AG10803 (cell line): Measurements from ENCODE around the gene PSAP.

ENCODE experiments used
- DNase-seq: peaks from one replicate; pipeline ENCODE4 v3.0.0; 2010; ENCODE audit warnings: low read depth
- H3K4me3 ChIP-seq: 2 replicates; pipeline ENCODE4 v1.5.1; 2011; ENCODE audit warnings: mild to moderate bottlenecking, low read length, control low read depth
- TF ChIP-seq, protein P1 (sequence below): conservative IDR thresholded peaks from 2 replicates; pipeline ENCODE4 v1.5.1; 2011; ENCODE audit warnings: mild to moderate bottlenecking, low read length, control low read depth, inconsistent platforms

PSAP gene

DNA sequence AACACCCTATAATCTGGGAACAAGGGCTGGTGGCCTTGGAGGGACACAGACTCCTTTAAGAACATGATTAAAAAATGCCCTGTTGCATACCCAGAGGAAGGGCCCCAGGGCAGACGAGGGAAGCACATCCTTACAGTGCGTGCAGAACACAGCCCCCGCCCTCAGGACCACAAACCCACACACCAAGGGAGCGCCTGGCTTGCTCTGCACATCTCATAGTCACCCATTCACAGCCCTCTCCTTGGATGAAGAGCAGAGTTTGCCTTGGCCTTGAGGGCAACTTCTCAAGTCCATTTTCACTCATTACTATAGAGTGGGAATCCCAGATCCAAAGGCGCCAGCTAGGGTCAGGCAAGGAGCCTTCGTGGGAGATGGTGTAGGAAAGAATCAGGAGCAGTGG lies 71.4 kb downstream of the PSAP start:
- TF ChIP-seq, protein P1, sequence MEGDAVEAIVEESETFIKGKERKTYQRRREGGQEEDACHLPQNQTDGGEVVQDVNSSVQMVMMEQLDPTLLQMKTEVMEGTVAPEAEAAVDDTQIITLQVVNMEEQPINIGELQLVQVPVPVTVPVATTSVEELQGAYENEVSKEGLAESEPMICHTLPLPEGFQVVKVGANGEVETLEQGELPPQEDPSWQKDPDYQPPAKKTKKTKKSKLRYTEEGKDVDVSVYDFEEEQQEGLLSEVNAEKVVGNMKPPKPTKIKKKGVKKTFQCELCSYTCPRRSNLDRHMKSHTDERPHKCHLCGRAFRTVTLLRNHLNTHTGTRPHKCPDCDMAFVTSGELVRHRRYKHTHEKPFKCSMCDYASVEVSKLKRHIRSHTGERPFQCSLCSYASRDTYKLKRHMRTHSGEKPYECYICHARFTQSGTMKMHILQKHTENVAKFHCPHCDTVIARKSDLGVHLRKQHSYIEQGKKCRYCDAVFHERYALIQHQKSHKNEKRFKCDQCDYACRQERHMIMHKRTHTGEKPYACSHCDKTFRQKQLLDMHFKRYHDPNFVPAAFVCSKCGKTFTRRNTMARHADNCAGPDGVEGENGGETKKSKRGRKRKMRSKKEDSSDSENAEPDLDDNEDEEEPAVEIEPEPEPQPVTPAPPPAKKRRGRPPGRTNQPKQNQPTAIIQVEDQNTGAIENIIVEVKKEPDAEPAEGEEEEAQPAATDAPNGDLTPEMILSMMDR, result no peak

DNA sequence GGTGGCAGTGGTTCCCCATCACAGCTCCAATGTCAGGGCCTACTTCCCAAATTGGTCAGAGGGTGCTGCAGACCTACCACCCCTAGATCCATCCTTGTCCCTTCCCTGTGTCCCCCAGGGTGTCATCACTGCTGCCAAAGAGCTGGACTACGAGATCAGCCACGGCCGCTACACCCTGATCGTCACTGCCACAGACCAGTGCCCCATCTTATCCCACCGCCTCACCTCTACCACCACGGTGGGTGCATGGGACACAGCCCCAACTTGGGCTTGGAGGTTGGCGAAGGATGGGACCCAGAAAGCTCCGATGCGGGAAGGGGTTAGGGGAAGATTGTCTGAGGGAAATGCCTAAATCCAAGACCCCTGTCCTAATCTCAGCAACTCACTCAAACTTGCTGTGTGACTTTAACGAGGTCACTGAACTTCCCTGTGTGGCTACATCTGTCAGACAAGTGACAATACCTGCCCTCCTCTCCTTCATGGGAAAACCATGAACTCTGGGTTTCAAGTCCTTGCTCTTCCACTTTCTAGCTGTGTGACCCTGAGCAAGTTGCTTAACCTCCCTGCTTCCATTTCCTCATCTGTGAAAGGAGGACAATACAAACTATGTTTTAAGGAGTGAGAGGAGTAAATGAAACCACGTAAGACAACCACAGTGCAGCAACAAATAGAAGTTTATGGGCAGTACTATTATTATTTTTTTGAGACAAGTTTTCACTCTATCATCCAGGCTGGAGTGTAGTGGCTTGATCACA lies 72.8 kb downstream of the PSAP start:
- H3K4me3 ChIP-seq, result no peak overlapping the region
- DNase-seq, result no peak
- TF ChIP-seq, protein P1, result no peak

More for the DNA sequence above, 71.4 kb downstream of the PSAP start:
- DNase-seq, result no peak
- H3K4me3 ChIP-seq, result no peak overlapping the region

DNA sequence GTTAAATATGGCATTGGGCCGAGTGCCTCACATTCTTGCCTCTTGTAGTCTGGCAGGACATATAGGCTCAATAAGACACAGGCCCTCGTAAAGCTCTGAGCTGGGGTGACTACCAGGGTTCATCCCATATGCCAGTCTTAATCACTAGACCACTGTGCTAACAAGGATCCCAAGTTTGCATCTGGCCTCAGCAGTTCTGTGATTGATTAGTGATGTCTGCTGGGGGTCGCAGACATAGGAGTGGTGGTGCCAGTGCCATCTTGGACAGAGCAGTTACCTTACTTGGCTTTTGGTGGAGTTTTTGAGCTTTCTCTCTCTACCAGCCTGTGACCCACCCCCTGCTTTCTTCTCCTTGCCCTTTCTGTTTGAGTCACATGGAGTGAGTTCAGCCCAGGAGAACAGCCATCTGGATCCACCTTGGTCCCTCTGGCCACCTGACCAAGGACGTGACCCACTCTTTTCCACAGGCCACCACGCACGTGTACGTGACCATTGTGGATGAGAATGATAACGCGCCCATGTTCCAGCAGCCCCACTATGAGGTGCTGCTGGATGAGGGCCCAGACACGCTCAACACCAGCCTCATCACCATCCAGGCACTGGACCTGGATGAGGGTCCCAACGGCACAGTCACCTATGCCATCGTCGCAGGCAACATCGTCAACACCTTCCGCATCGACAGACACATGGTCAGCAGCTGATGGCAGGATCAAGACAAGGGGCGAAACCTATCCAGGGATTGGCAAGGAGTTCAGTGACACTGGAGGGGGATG lies 73.7 kb downstream of the PSAP start:
- H3K4me3 ChIP-seq, result no peak overlapping the region
- no peak for DNase-seq
- TF ChIP-seq, protein P1, result no peak

DNA sequence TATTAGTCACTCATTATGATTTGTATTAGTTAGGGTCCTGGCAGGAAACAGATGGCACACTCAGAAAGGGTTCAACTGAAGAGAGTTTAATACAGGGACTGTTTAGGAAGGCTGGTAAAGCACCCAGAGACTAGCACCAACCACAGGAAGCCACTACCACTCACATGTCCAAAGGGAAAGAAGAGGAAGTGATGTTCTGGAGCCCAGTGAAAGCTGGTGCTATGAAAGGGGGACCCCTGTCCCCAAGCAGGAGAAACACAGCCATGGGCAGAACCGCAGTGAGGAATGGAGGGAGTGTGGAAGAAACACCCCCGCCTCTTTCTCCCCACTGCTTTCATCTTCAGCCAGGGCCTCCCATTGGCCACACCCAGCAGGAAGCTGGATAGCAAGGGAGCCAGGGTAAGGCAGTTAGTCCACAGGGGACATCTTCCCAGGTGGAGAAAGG lies 74.5 kb downstream of the PSAP start:
- TF ChIP-seq, protein P1, result no peak
- H3K4me3 ChIP-seq, result no peak overlapping the region

DNA sequence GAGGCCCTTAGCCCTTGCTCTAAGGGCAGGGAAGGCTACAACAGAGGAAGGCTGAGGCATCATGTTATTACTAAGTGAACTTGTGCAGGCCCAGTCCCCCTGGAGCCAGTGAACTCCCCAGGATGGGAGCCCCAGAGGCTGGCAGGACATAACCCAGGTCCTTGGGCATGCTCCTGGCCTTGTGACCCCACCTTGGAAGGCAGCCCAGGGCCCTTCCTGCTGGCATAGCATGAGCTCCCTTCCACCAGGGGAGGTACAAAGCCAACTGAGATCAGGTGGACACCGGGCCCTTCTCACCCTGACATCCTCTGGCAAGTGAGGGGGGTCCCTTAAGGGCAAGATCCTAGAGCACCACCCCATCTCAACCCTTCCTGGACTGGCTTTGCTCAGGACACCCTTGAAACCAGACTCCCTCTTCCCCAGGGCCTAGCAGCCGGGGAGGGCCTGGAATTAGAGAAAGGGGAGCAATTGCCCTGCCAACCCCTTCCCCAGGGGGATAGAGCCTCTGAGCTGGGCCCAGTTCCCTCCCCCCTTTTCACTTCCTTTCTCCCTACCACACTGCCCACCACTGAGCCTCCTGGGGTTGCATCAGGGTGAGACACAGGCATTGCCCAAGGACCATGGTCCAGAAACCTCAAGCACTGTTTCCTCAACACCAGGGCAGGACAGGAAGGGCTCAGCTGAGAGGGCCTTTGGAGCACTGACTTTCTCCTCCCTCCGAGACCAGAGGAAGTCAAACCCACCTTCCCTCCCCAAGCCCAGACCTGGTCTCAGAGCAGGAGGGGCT lies 75.9 kb downstream of the PSAP start:
- no peak for DNase-seq
- H3K4me3 ChIP-seq, result no peak overlapping the region
- TF ChIP-seq, protein P1, result no peak

More for the DNA sequence above, 74.5 kb downstream of the PSAP start:
- DNase-seq, result no peak

DNA sequence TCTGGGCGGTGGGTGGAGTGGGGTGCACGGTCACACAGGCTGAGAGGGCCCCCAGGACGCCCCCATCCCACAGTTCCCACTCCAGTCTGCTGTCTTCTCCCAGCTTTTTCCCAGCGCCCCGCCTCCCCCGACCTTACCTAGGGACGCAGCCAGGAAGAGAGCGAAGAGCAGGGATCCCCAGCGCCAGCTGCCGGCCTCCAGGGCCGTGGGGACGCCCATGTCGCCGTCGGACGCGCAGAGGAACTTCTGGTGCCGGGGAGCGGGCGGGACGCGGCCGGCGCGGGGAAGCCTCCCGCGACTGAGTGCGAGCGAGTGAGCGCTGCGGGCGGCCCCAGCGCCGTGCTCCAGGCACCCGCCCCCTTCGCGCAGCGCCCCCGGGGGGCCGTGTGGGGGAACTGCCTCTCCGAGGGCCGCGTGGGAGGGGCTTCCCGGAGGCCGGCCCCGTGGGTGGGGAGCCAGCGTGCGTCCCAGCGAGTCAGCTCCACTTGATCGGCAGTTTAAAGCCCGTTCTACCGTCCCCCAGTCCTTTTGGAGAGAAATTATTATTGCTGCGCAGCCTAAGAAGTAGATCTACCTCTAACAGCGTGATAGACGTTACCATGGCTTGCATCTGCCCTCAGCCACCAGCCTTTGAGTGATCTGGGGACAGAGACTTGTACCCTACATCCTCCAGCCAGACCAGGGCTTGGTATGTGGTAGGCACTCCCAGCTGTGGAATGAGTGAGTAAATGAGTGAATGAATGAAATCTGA lies 77.7 kb downstream of the PSAP start, which contains the start of gene VSIR:
TSS of gene VSIR (minus strand) at position 300 of the 751 bp plus-strand sequence. CDS start at position 219, 81 bp downstream.
- peak within 1 kb of the TSS; percentile 96 for H3K4me3 ChIP-seq
- DNase-seq, result peak; percentile 75
- TF ChIP-seq, protein P1, result peak; percentile 58
